CD14-positive monocyte (primary cell): ENCODE data around the gene SLC10A7. TPM values are rescaled to one million over a fixed set of nuclear protein-coding genes. Genes with fewer than 3 reads are reported as not detected.

Source experiments
- DNase-seq, 3 donors: peaks; one replicate each; pipeline ENCODE4 v3.0.0-alpha.2; 2011 to 2022
- H2AFZ ChIP-seq: 2 replicates; pipeline ENCODE4 v1.6.0; 2012; ENCODE audit warnings: mild to moderate bottlenecking, low read depth, low read length, inconsistent platforms; ENCODE audit not compliant: insufficient read depth, poor library complexity, severe bottlenecking
- H3K27ac ChIP-seq, 2 donors: 1 replicate in 1 of 2; 2 replicates in 1 of 2; pipeline ENCODE4 v1.5.1; 2012 to 2013; ENCODE audit warnings: low read length in 2 of 2, control low read depth in 1 of 2, inconsistent platforms in 1 of 2, low read depth in 1 of 2, mild to moderate bottlenecking in 1 of 2
- H3K27me3 ChIP-seq, 2 donors: one replicate each; pipeline versions ENCODE4 v1.6.0 to v1.6.1; 2011 to 2013; ENCODE audit warnings: low read length in 2 of 2; ENCODE audit not compliant: control insufficient read depth in 2 of 2, insufficient read depth in 2 of 2
- H3K36me3 ChIP-seq, 2 donors: replicated peaks in 1 of 2; 1 replicate in 1 of 2; 2 replicates in 1 of 2; pipeline versions ENCODE4 v1.5.1 to v1.6.1; 2012 to 2013; ENCODE audit warnings: low read length in 2 of 2, control low read depth in 1 of 2, inconsistent platforms in 1 of 2, mild to moderate bottlenecking in 1 of 2; ENCODE audit not compliant: insufficient read depth in 2 of 2, control insufficient read depth in 1 of 2
- H3K4me1 ChIP-seq, 2 donors: 1 replicate in 1 of 2; 2 replicates in 1 of 2; pipeline versions ENCODE4 v1.5.1 to v1.6.1; 2012 to 2013; ENCODE audit warnings: low read length in 2 of 2, control low read depth in 1 of 2, inconsistent platforms in 1 of 2, mild to moderate bottlenecking in 1 of 2, moderate library complexity in 1 of 2; ENCODE audit not compliant: insufficient read depth in 2 of 2, control insufficient read depth in 1 of 2
- H3K4me2 ChIP-seq: replicated peaks from 2 replicates; pipeline ENCODE3; 2012; ENCODE audit warnings: low read length, moderate library complexity, mild to moderate bottlenecking; ENCODE audit not compliant: poor library complexity, severe bottlenecking; ENCODE audit errors: extremely low read depth
- H3K4me3 ChIP-seq, 3 experiments: fragments of 200-600 bp in 1 of 3; sonication (generic) in 1 of 3; replicated peaks in 1 of 3; 1 replicate in 2 of 3; 2 replicates in 1 of 3; pipeline ENCODE4 v1.5.1; 2011 to 2013; ENCODE audit warnings: low read length in 3 of 3, mild to moderate bottlenecking in 3 of 3, control low read depth in 2 of 3, low read depth in 2 of 3, inconsistent platforms in 1 of 3, moderate library complexity in 1 of 3
- H3K79me2 ChIP-seq: 2 replicates; pipeline ENCODE4 v1.6.0; 2012; ENCODE audit warnings: mild to moderate bottlenecking, control low read depth, inconsistent platforms, low read length, moderate library complexity; ENCODE audit not compliant: insufficient read depth
- H3K9ac ChIP-seq: 2 replicates; pipeline ENCODE4 v1.6.0; 2017; ENCODE audit warnings: low read length, mild to moderate bottlenecking; ENCODE audit not compliant: insufficient read depth, poor library complexity, severe bottlenecking
- H3K9me3 ChIP-seq, 2 donors: replicated peaks in 1 of 2; 1 replicate in 1 of 2; 2 replicates in 1 of 2; pipeline versions ENCODE4 v1.5.1 to v1.6.1; 2012 to 2013; ENCODE audit warnings: low read length in 2 of 2, control low read depth in 1 of 2; ENCODE audit not compliant: control insufficient read depth in 1 of 2, insufficient read depth in 1 of 2
- H4K20me1 ChIP-seq: 2 replicates; pipeline ENCODE4 v1.6.0; 2012; ENCODE audit warnings: mild to moderate bottlenecking, low read length, control low read depth, moderate library complexity; ENCODE audit not compliant: insufficient read depth
- H3K27ac Mint-ChIP-seq, 7 donors: one replicate each; pipeline ENCODE4 v1.8.0; 2020; ENCODE audit warnings: mild to moderate bottlenecking in 7 of 7, mixed read lengths in 7 of 7, moderate library complexity in 6 of 7, inconsistent platforms in 2 of 7
- H3K27me3 Mint-ChIP-seq, 3 donors: one replicate each; pipeline ENCODE4 v1.8.0; 2021 to 2022; ENCODE audit warnings: low read depth in 3 of 3, mild to moderate bottlenecking in 3 of 3, mixed read lengths in 3 of 3, moderate library complexity in 3 of 3, inconsistent platforms in 1 of 3
- H3K36me3 Mint-ChIP-seq, 2 donors: one replicate each; pipeline ENCODE4 v1.8.0; 2020; ENCODE audit warnings: mixed read lengths in 2 of 2, inconsistent platforms in 1 of 2, mild to moderate bottlenecking in 1 of 2
- H3K4me1 Mint-ChIP-seq: one replicate; pipeline ENCODE4 v1.8.0; 2020; ENCODE audit warnings: mild to moderate bottlenecking, mixed read lengths
- H3K4me3 Mint-ChIP-seq, 2 donors: one replicate each; pipeline ENCODE4 v1.8.0; 2020; ENCODE audit warnings: mild to moderate bottlenecking in 2 of 2, mixed read lengths in 2 of 2, moderate library complexity in 1 of 2
- H3K9me3 Mint-ChIP-seq, 7 donors: one replicate each; pipeline ENCODE4 v1.8.0; 2020 to 2022; ENCODE audit warnings: mixed read lengths in 7 of 7, mild to moderate bottlenecking in 6 of 7, moderate library complexity in 6 of 7, inconsistent platforms in 2 of 7
- WGBS: methylation state at CpG from one replicate; pipeline ENCODE4 v1.1.5; 2013; ENCODE audit warnings: missing lambda C conversion rate; ENCODE audit not compliant: insufficient coverage; 5-methylcytosine and 5-hydroxymethylcytosine counted together
- intact Hi-C, 2 donors: fragments of 100-400 bp; cut with micrococcal nuclease; formaldehyde crosslinking; loops; one replicate each; pipeline versions ENCODE4 v1.15.0 to v1.15.1; 2023
- polyA plus RNA-seq, 3 donors: library from polyadenylated mRNA; depleted of rRNA in 1 of 3; unstranded in 2 of 3; stranded (reverse) in 1 of 3; fragments of 300-500 nt in 2 of 3; fragments of >200 nt in 1 of 3; fragmentation: Illumina TruSeq in 2 of 3; gene quantifications; 1 replicate in 2 of 3; 2 replicates in 1 of 3; pipeline ENCODE4 v1.2.3, GENCODE V29; 2012 to 2021
- TF ChIP-seq, protein P1 (sequence below): fragments of 200-600 bp; IDR thresholded peaks from one replicate; pipeline ENCODE4 v1.8.0; 2022; ENCODE audit warnings: antibody characterized with exemption, mild to moderate bottlenecking

The SLC10A7 gene
- polyA plus RNA-seq, 3 donors = 6.6 to 8.3 (median 6.8) TPM

DNA sequence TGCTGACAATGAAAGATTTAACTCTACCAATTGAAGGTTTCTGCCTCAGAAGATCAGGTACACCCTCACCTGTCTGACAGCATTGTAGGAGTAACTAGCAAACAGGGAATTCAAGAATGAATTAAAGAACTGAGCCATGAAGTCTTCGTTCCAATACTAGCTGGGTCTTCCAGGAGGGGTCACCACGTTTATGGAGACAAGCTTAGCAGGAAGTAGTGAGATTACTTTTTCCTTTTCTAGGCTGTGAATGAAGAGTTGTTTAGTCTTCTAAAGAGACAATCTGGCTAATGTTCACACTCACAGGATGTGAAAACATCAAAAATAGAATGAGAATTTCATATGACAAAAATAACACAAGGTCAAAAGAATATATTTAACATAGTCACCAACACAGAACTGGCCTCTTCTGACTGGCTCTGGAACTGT lies 252.5 kb downstream of the SLC10A7 start:
- TF ChIP-seq, protein P1, sequence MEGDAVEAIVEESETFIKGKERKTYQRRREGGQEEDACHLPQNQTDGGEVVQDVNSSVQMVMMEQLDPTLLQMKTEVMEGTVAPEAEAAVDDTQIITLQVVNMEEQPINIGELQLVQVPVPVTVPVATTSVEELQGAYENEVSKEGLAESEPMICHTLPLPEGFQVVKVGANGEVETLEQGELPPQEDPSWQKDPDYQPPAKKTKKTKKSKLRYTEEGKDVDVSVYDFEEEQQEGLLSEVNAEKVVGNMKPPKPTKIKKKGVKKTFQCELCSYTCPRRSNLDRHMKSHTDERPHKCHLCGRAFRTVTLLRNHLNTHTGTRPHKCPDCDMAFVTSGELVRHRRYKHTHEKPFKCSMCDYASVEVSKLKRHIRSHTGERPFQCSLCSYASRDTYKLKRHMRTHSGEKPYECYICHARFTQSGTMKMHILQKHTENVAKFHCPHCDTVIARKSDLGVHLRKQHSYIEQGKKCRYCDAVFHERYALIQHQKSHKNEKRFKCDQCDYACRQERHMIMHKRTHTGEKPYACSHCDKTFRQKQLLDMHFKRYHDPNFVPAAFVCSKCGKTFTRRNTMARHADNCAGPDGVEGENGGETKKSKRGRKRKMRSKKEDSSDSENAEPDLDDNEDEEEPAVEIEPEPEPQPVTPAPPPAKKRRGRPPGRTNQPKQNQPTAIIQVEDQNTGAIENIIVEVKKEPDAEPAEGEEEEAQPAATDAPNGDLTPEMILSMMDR = no peak

DNA sequence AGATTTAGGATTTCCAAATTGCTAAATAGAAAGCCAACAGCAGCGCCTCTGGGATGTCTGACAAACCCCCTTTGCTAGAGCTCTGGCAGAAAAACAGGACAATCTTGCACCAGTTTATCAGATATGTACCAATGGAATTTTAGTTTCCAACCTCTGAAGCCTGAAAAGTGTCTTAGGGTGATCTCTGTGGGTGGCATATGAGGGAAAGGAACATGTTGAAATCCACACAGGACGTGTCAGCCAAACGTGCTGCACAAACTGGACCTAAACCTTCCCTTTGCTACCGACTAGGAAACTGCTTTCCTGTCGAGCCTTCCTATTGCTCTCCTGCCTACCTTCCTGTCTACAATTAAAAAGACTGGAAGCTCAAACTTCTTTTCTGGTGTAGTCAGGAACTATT lies 253.9 kb downstream of the SLC10A7 start:
- Histone ChIP-seq H3K36me3 (no peaks in the 10 kb centered on the region), H3K79me2 (no peaks in the 10 kb centered on the region), H3K4me1 (no peaks in the 10 kb centered on the region), H3K4me2 (no peak overlapping the region), H4K20me1 (no peaks in the 10 kb centered on the region), H2AFZ (no peak overlapping the region), H3K4me3 (no peak overlapping the region), H3K9ac (no peak overlapping the region), H3K9me3 (no peaks in the 10 kb centered on the region), H3K27me3 (no peaks in the 10 kb centered on the region), H3K27ac (no peak overlapping the region)
- H3K4me1 Mint-ChIP-seq = no peaks in the 10 kb centered on the region
- TF ChIP-seq, protein P1 = no peak
- H3K4me3 Mint-ChIP-seq = no peak overlapping the region
- 100% methylated on average over 1 of the region's 5 CpGs for WGBS
- no peaks in the 10 kb centered on the region for H3K27me3 Mint-ChIP-seq
- H3K27ac Mint-ChIP-seq = no peak overlapping the region
- DNase-seq = no peak
- intact Hi-C loops = no loop called here
- no peaks in the 10 kb centered on the region for H3K9me3 Mint-ChIP-seq
- peaks cover 4% of the 10 kb centered on the region in 2 donors for H3K36me3 Mint-ChIP-seq

More for the DNA sequence above, 252.5 kb downstream of the SLC10A7 start:
- Histone ChIP-seq H3K9ac (no peak overlapping the region), H2AFZ (no peak overlapping the region), H3K4me3 (no peak overlapping the region), H4K20me1 (no peaks in the 10 kb centered on the region), H3K27me3 (no peaks in the 10 kb centered on the region), H3K9me3 (no peaks in the 10 kb centered on the region), H3K4me1 (no peaks in the 10 kb centered on the region), H3K27ac (no peak overlapping the region), H3K4me2 (no peak overlapping the region), H3K79me2 (no peaks in the 10 kb centered on the region), H3K36me3 (no peaks in the 10 kb centered on the region)
- intact Hi-C loops = no loop called here
- Mint-ChIP-seq H3K9me3 (no peaks in the 10 kb centered on the region), H3K27me3 (no peaks in the 10 kb centered on the region), H3K27ac (no peak overlapping the region), H3K4me3 (no peak overlapping the region), H3K36me3 (peaks cover 4% of the 10 kb centered on the region in 2 donors), H3K4me1 (no peaks in the 10 kb centered on the region)
- no CpG with 5 or more reads among the region's 2 CpGs for WGBS
- no peak for DNase-seq
